Common myeloid progenitor, CD34-positive (primary cell): ENCODE data around the gene RHOB.
"Not testable (repeated sequence)": the region's sequence is repeated elsewhere in the genome, so short reads cannot be mapped to it uniquely, and the experiment has no call there.

ENCODE experiments used
- CTCF ChIA-PET: fragments of 350-600 bp; sonication (Branson Sonifier 250); formaldehyde crosslinking; loops from one replicate; lab custom pipeline; 2021; ENCODE audit warnings: antibody characterized with exemption; lab: Charles Lee
- POLR2A ChIA-PET: fragments of 350-600 bp; sonication (Branson Sonifier 250); formaldehyde crosslinking; loops from one replicate; lab custom pipeline; 2021; ENCODE audit warnings: antibody characterized with exemption; lab: Charles Lee
- DNase-seq, 3 donors: peaks; one replicate each; pipeline versions ENCODE4 v3.0.0 to v3.0.0-alpha.2; 2013
- H3K27ac ChIP-seq, 2 experiments: 1 replicate in 1 of 2; 2 replicates in 1 of 2; pipeline ENCODE4 v1.7.0; 2013; ENCODE audit warnings: inconsistent platforms in 2 of 2, low read length in 2 of 2, mild to moderate bottlenecking in 2 of 2, low read depth in 1 of 2, moderate library complexity in 1 of 2; ENCODE audit not compliant: severe bottlenecking in 2 of 2, insufficient read depth in 1 of 2, poor library complexity in 1 of 2
- H3K27me3 ChIP-seq, 5 experiments: replicated peaks in 2 of 5; 1 replicate in 3 of 5; 2 replicates in 2 of 5; pipeline versions ENCODE4 v1.6.1 to v1.7.0; 2013; ENCODE audit warnings: low read length in 4 of 5, mild to moderate bottlenecking in 2 of 5, moderate library complexity in 2 of 5, inconsistent platforms in 1 of 5; ENCODE audit not compliant: insufficient read depth in 5 of 5, control insufficient read depth in 4 of 5
- H3K36me3 ChIP-seq, 4 experiments: 1 replicate in 2 of 4; 2 replicates in 2 of 4; pipeline versions ENCODE4 v1.6.1 to v1.7.0; 2013; ENCODE audit warnings: low read length in 3 of 4, control low read depth in 1 of 4, mild to moderate bottlenecking in 1 of 4; ENCODE audit not compliant: control insufficient read depth in 4 of 4, insufficient read depth in 4 of 4
- H3K4me1 ChIP-seq, 4 experiments: 1 replicate in 3 of 4; 2 replicates in 1 of 4; pipeline versions ENCODE4 v1.6.1 to v1.7.1; 2013; ENCODE audit warnings: low read length in 3 of 4, mild to moderate bottlenecking in 3 of 4, control low read depth in 1 of 4, inconsistent platforms in 1 of 4, moderate library complexity in 1 of 4; ENCODE audit not compliant: control insufficient read depth in 4 of 4, insufficient read depth in 4 of 4; ENCODE audit errors: control extremely low read depth in 1 of 4
- H3K4me3 ChIP-seq, 7 experiments: 1 replicate in 4 of 7; 2 replicates in 3 of 7; pipeline versions ENCODE4 v1.5.1 to v1.7.0; 2013; ENCODE audit warnings: mild to moderate bottlenecking in 7 of 7, low read length in 6 of 7, moderate library complexity in 6 of 7, inconsistent platforms in 2 of 7, low read depth in 2 of 7, control low read depth in 1 of 7; ENCODE audit not compliant: insufficient read depth in 4 of 7, control insufficient read depth in 1 of 7; ENCODE audit errors: extremely low read depth in 1 of 7
- H3K9me3 ChIP-seq, 5 experiments: 1 replicate in 4 of 5; 2 replicates in 1 of 5; pipeline versions ENCODE4 v1.6.1 to v1.7.1; 2013; ENCODE audit warnings: low read length in 4 of 5, mild to moderate bottlenecking in 2 of 5, inconsistent platforms in 1 of 5, low read depth in 1 of 5, moderate library complexity in 1 of 5; ENCODE audit not compliant: control insufficient read depth in 4 of 5, insufficient read depth in 2 of 5; ENCODE audit errors: control extremely low read depth in 1 of 5
- WGBS: methylation state at CpG from one replicate; pipeline ENCODE4 v1.1.5; 2013; ENCODE audit not compliant: insufficient coverage; 5-methylcytosine and 5-hydroxymethylcytosine counted together

Gene RHOB

GRCh38 chr2:20456116-20456571 is 9.3 kb downstream of the RHOB start:
- Histone ChIP-seq H3K4me3 (no peak overlapping the region), H3K27me3 (peaks cover 0 to 7% (median 0%) of the 10 kb centered on the region in 5 experiments), H3K36me3 (no peaks in the 10 kb centered on the region), H3K27ac (no peak overlapping the region), H3K9me3 (no peaks in the 10 kb centered on the region), H3K4me1 (no peaks in the 10 kb centered on the region)
- ChIA-PET CTCF (interaction anchor here (3.2 kb wide), 1 partner anchor 12 kb away, joined by 9 read pairs; no protein-coding TSS in a partner anchor), POLR2A (interaction anchor here (1.7 kb wide), 1 partner anchor 9 kb away, joined by 3 read pairs; the partner anchor contains the start of gene RHOB)
- DNase-seq = no peak

GRCh38 chr2:20456636-20457426 is 10.0 kb downstream of the RHOB start:
- ChIA-PET CTCF (interaction anchor here (1.0 to 3.2 kb wide), 3 partner anchors 11 to 195 kb away, joined by 3 to 9 read pairs (median 4); no protein-coding TSS in a partner anchor), POLR2A (no interaction called here)
- Histone ChIP-seq H3K27ac (no peak overlapping the region), H3K4me1 (no peaks in the 10 kb centered on the region), H3K27me3 (peaks cover 0 to 4% (median 0%) of the 10 kb centered on the region in 5 experiments), H3K36me3 (no peaks in the 10 kb centered on the region), H3K9me3 (no peaks in the 10 kb centered on the region), H3K4me3 (no peak overlapping the region)
- 100% methylated on average over 1 of the region's 3 CpGs for WGBS
- DNase-seq = no peak

DNA sequence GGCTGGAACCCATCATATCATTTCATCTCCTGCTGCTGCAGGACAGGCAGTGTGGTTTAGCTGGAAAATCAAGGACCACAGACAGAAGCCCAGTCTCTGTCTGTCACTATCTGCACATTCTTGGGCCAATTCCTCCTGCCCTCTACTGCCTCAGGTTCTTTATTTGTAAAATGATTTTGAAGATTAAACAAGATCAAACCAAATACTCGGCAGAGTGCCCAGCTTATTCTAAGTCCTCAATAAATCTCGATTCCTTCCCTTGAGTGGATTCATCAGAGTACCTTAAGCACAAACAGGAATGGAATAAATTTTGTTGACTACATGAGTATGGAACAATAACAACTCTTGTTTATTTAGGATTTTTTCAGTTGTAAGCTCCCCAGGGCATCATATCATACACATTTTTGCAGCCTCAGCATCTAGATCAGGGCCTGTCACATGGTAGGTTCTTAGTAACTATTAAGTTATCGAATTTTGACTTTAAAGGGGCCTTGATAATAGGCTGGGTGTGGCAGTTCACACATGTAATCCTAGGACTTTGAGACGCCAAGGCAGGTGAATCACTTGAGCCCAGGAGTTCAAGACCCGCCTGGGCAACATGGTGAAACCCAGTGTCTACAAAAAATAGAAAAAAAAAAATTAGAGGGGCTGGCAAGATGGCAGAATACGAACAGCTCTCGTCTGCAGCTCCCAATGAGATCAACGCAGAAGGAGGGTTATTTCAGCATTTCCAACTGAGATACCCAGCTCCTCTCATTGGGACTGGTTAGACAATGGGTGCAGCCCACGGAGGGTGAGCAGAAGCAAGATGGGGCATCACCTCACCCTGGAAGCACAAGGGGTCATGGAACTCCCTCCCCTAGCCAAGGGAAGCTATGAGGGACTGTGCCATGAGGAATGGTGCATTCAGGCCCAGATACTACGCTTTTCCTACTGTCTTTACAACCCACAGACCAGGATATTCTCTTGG is 11.1 kb downstream of the RHOB start:
- Histone ChIP-seq H3K27me3 (peaks cover 0 to 4% (median 0%) of the 10 kb centered on the region in 5 experiments), H3K4me1 (no peaks in the 10 kb centered on the region), H3K9me3 (no peaks in the 10 kb centered on the region), H3K27ac (no peak overlapping the region), H3K4me3 (no peak overlapping the region), H3K36me3 (no peaks in the 10 kb centered on the region)
- DNase-seq = no peak
- ChIA-PET POLR2A (interaction anchor here (0.6 kb wide), 1 partner anchor 25 kb away, joined by 3 read pairs; no protein-coding TSS in a partner anchor), CTCF (interaction anchor here (1.0 to 3.2 kb wide), 4 partner anchors 10 to 194 kb away, joined by 3 to 9 read pairs (median 5); partner anchors contain the start of gene RHOB)
- WGBS = 98% methylated on average over 8 of the region's 10 CpGs

DNA sequence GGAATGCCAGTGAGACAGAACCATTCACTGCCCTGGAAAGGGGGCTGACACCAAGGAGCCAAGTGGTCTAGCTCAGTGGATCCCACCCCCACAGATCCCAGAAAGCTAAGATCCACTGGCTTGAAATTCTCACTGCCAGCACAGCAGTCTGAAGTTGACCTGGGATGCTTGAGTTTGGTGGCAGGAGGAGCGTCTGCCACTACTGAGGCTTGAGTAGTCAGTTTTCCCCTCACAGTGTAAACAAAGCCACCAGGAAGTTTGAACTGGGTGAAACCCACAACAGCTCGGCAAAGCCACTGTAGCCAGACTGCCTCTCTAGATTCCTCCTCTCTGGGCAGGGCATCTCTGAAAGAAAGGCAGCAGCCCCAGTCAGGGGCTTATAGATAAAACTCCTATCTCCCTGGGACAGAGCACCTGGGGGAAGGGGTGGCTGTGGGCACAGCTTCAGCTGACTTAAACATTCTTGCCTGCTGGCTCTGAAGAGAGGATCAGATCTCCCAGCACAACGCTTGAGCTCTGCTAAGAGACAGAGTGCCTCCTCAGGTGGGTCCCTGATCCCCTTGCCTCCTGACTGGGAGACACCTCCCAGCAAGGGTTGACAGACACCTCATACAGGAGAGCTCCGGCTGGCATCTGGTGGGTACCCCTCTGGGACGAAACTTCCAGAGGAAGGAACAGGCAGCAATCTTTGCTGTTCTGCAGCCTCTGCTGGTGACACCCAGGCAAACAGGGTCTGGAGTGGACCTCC is 12.0 kb downstream of the RHOB start:
- CTCF ChIA-PET = interaction anchor here (1.5 kb wide), 1 partner anchor 12 kb away, joined by 6 read pairs; the partner anchor contains the start of gene RHOB

GRCh38 chr2:20465716-20466394 is 19.0 kb downstream of the RHOB start:
- Histone ChIP-seq H3K36me3 (no peaks in the 10 kb centered on the region), H3K27ac (no peak overlapping the region), H3K27me3 (no peaks in the 10 kb centered on the region), H3K4me1 (no peaks in the 10 kb centered on the region), H3K9me3 (no peaks in the 10 kb centered on the region), H3K4me3 (no peak overlapping the region)
- DNase-seq = no peak
- ChIA-PET POLR2A (no interaction called here), CTCF (interaction anchor here (1.3 to 1.7 kb wide), 2 partner anchors 11 to 18 kb away, joined by 3 to 7 read pairs; no protein-coding TSS in a partner anchor)
- 95% methylated on average over 3 of the region's 4 CpGs for WGBS

More for the DNA sequence above, 12.0 kb downstream of the RHOB start:
- not testable (repeated sequence) for H3K4me3 ChIP-seq, H3K27me3 ChIP-seq, H3K36me3 ChIP-seq, H3K9me3 ChIP-seq, DNase-seq, H3K27ac ChIP-seq, H3K4me1 ChIP-seq
- POLR2A ChIA-PET = interaction anchor here (0.6 kb wide), 2 partner anchors 24 to 27 kb away, joined by 3 read pairs; no protein-coding TSS in a partner anchor
- 100% methylated on average over 3 of the region's 5 CpGs for WGBS
